ENCODE measurements around the gene IGFALS.
"Not testable (repeated sequence)": the region's sequence is repeated elsewhere in the genome, so short reads cannot be mapped to it uniquely, and the experiment has no call there.

IGFALS gene

DNA sequence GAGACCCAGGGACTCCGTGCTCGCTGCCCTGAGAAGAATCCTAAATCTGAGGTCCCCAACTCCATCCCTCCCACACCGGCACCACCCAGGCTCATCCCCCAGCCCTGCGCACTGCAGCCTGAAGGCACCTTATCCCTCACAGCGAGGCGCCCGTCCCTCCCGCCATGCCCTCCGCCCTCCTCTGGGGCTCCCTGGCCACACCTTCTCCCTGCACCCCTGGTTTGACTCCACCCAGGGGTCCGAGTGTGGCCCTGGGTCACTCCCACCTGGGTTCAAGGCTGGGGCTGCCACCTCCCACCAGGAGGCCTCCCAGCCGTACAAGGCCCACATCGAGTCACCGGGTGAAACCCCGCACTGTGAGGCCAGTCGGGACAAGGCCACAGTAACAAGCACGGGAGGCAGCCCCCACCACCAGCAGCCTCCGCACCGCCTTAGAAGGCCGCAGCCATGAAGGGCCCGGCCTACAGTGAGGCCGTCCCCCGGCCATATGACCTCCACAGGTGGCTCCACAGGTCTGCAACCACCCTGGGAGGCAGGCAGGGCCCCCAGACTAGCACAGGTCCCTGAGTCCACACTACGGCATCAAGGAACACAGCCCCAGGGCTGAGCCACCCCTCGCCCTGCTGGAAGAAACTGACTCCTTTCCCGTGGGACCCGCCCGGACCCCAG is 24.8 kb upstream of the IGFALS start:
- DNase-seq (ENCODE audit: extremely low read depth in 1 of 2, low read depth in 1 of 2), result no peak

DNA sequence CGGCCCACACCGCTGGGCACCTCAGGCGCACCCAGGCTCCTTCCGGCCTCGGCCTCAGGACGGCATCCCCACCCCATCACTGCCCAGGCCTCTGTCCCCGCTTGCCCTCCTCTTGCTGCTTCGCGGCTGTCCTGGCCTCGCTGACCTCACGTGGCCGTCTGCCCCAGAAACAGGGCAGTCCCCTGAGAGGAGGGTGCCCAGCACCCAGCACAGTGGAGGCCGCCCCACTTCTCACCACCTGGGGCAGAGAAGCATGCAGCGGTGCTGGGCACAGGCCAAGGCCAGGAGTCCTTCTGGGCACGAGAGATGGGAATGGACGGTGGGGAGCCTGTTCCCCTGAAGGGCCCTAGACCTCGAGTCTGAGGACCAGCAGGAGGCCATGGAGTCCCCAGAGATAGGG is 24.2 kb upstream of the IGFALS start:
- DNase-seq (ENCODE audit: extremely low read depth in 1 of 2, low read depth in 1 of 2), result no peak

DNA sequence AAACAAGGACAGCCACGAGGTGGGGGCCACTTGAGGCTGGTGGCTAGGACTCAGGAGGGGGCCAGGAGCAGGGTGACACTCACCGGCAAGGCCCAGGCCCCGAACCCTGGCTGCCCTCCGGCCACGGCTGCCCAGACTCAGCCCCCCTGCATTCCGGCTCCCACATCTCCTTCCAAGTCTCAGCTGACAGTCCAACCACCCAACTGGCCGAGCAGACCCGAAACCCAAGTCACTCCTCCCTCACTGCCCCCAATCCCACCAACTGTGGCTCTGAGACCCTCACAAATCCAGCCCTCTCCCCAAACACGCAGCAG is 23.7 kb upstream of the IGFALS start:
- no peak for DNase-seq (ENCODE audit: extremely low read depth in 1 of 2, low read depth in 1 of 2)

DNA sequence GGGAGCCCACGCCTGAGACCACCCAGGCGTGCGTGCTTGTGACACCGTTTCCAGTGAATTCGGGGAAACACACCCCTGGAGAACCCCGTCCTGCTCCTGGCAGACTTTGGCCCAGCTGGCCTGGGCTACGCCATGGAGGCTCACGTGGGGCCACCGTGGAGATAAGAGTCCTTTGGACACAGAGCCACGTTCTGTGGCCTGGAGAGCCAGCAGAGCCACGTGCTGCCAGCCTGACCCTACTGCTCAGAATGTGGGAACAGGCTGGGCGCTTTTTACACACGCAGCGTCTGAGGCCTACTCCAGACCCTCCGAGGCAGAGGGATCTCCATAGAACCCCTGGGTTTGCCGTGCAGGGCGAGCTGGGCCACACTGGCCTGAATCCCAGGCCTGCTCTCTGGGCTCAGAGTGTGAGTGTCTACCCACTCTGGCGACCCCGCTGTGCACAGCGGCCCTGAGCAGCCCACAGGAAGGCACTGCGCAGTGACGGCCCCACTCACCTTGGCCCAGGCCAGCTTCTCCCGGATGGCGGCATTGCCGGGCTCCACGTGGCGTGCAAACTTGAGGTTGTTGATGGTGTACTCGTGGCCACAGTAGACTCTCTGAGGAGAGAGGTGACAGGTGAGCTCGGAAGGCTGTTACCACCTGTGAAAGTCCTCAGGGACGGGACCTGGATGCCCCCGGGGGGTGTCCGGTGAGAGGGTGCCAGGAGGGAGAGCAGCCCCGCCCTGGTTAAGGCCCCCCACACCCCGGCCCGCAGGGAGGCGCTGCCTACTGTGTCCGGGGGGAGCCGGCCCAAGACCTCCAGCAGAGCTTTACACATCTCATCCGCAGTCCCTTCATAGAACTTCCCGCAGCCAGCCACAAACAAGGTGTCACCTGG is 23.1 kb upstream of the IGFALS start:
- no peak for DNase-seq (ENCODE audit: extremely low read depth in 1 of 2, low read depth in 1 of 2)

DNA sequence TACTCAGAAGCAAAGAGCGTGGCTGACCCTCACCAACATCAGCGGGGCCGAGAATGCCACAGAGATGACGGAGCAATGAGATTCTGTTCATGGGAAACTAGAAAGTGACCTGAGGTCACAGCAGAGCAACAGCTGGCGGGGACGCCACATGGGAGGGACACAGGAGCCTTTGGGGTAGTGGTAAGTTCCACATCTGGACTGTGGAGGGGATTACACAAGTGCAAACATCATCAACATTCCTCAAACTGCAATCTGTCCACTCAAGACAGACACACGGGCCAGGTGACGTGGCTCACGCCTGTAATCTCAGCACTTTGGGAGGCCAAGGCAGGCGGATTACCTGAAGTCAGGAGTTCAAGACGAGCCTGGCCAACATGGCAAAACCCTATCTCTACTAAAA is 22.0 kb upstream of the IGFALS start:
- no peak for DNase-seq (ENCODE audit: extremely low read depth in 1 of 2, low read depth in 1 of 2)

DNA sequence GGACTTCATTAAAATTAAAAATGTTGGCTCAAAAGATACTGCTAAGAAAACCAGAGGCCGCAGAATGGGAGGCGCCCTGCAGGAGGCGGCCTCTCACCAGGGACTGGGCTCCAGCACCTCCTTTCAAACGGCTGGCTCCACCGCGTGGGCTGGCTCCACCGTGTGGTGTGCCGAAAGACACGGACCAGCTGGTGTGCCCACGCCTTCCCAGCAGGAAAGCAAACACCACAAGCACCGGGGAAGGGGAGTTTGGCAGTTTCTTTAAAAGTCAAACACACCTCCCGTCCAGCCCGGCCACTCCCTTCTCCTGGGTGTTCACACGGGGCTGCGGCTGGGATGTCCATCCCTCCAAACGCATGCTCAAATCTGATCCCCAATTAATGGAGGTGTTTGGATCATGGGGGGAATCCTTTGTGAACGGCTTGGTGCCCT is 19.2 kb upstream of the IGFALS start:
- peak in 1 of 2 donors; percentile 52 for DNase-seq (ENCODE audit: extremely low read depth in 1 of 2, low read depth in 1 of 2)

DNA sequence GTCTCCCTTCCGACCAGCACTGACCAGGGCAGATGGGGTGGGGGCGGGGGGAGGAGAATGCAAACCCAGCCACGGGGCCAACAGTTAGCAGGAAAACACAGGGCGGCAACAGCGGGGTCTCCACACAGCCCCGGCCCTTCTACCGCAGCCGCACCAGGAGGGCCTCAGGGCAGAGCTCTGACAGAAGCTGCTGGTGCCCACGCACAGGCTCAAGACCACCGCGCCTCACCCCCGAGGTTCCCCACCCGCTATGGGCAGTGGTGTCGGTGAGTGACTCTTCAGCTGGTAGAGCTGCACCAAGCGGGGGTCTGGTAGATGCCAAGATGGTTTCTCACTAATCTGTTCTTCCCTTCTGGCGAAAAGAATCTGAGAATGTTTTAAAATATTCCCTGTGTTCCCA is 17.0 kb upstream of the IGFALS start:
- no peak for DNase-seq (ENCODE audit: extremely low read depth in 1 of 2, low read depth in 1 of 2)

DNA sequence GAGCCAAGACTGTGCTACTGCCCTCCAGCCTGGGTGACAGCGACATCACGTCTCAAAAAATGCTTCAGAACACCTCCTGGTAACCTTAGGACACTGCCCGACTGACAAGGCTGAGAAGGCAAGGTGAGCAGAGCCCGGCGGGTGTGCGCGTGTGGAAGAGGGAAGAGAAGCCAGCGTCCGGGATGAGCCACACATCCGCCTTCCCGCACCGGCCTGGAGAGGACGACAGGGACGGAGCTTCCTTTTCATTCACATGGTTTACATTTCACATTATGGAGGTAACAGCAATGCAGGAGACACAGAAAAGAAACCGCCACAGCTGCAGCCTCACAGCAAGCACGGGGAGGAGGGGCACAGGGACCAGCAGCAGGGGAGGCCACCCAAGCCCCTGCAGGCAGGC is 16.6 kb upstream of the IGFALS start:
- DNase-seq (ENCODE audit: extremely low read depth in 1 of 2, low read depth in 1 of 2), result no peak

DNA sequence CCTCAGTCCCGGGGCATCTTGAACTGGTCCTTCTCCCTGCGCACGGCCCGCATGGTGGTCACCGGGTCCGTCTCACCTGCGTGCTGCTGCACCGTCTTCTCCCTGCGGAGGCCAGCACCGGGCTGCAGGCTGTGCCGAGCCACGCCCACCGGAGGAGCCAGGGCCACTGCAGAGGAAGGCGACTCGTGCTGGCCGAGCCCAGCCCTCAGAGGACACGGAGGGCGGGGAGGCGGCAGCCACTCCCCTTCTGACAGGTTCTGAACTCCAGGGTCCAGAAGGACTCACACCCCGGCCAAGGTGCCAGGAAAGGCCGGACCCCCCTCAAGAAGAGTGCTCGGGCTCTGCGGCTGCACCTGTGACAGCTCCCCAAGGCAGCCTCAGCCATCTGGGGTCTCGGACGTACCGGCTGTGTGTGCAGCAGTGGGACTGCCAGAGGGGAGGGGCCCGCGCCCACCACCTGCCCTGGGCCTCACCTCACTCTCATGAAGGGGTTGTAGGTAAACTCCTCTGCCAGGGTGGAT is 15.8 kb upstream of the IGFALS start:
- DNase-seq (ENCODE audit: extremely low read depth in 1 of 2, low read depth in 1 of 2), result no peak

DNA sequence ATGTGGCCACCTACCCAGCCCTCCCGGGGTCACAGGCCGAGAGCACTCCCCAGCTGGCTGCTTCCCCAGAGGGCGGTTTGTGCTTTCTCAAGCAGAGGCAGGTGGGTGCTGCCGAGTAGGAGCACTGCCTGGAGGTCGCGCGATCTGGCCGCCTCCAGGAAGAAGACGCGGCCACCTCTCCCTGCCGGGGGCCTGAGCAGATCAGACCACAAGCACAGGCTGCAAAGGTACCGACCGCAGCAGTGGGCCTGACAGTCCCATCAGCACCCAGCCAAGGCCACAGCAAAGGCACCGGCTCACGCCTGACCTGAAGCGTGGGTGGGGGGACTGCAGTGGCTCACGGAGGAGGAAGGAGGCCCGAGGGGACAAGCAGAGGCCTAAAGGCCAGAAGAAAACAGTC is 15.2 kb upstream of the IGFALS start:
- no peak for DNase-seq (ENCODE audit: extremely low read depth in 1 of 2, low read depth in 1 of 2)

DNA sequence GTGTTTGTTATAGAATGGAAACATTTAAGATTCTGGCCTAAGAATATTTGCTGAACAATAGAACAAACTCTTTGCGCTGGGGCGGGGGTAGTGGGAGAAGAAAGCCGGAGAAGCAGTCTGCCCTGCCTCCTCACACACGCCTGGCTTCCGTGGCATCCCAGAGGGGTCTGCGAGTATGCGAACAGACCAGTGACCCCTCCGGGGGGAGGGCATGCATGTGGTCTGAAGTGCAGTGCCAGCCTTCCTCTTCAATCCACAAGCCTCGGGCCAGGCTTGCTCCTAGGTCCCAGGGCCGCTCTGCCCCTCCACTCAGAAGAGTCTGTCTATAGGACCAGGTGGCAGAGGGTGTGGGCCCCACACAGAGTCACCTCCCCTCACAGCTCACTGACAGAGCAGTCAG is 14.1 kb upstream of the IGFALS start:
- no peak for DNase-seq (ENCODE audit: extremely low read depth in 1 of 2, low read depth in 1 of 2)

DNA sequence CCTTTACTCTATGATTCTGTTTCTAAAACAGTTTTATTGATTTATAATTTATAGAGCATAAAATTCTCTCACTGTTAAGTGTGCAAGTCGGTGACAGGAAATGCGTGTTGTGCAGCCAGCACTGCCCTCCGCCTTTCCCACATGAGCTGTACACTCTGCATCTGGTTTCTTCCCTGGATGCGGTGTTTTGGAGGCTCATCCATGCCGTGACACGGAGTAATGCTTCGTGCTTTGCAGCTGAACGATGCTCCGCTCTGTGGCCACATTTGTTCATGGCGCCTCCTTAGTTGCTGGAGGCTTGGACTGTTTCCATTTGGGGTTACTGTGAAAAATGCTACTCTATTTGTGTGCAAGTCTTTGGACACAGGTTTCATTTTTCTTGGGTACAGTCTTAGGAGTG is 7.2 kb upstream of the IGFALS start:
- no peak for DNase-seq (ENCODE audit: extremely low read depth in 1 of 2, low read depth in 1 of 2)

DNA sequence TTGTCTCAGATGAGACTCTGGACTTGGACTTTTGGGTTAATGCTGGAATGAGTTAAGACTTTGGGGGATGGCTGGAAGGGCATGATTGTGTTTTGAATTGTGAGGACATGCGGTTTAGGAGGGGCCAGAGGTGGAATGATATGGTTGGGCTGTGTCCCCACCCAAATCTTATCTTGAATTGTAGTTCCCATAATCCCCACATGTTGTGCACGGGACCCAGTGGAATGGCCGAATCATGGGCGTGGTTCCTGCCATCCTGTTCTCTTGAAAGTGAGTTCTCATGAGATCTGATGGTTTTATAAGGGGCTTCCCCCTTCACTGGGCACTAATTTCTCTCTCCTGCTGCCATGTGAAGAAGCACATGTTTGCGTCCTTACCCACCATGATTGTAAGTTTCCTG is 5.8 kb upstream of the IGFALS start:
- DNase-seq (ENCODE audit: extremely low read depth in 1 of 2, low read depth in 1 of 2), result not testable (repeated sequence)

DNA sequence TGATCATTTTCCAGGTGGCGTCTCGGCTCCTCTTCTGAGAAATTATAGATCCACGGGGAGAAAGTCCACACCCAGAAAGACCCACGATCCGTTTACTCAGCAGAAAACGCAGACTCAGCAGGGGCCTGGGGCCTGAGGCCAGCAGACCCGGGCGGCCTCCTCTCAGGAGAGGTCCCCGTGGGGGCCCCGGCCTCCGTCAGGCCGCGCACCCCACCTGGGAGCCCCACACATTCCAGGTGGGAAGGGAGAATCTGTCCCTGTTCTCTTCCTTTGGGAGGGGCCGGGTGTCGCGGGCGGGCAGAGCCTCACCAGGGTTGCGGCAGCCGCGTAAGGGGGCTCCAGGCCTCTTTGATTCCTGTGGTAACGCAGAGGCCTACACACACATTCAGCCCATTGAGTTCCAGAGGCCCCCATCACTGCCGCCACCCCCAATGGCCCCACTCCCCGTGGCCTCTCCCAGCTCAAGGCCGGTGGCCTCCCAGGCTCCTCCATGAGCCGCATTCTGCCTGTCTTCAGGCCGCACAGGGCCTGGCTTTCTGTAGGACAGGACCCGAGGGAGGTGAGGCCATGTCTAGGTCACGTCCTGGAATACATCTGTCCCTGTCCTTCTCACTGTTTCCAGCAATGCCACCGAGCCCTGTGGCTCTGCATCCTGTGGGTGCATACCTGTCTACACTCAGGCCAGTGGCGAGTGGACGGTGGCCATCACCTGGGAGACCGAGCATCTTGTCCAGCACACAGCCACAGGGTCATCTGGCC is 1.6 kb upstream of the IGFALS start:
- no peak for DNase-seq (ENCODE audit: extremely low read depth in 1 of 2, low read depth in 1 of 2)

DNA sequence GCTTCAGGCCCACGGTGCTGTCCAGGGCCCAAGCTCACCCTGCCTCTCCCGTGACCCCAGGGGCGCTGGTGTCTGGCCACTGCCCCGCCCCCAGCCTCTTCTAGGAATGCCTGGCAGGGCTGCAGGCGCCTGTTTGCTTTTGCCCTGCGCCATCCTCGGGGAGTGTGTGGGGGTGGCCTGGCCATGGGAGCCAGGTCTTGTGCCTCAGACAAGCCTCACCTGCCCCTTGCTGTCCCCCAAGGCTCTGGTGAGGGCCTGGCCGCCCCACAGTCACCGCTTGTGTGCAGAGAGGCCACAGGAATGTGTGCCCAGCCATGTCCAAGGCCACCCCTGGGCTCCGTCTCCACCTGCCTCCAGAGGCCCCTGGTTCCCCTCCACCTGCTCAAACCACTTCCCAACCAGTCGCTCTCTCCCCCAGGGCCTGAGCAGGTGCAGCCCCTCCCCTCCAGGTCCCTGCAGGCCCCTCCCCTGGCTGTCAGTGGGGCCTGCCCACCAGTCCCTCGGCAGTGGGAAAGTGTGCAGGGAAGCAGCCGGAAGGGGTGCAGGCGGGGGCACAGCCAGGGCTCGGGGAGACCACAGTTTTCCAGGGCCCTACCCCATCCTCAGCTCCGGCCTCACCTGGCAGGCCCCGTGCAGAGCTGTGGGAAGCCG is 841 bp upstream of the IGFALS start:
- no peak for DNase-seq (ENCODE audit: extremely low read depth in 1 of 2, low read depth in 1 of 2)

DNA sequence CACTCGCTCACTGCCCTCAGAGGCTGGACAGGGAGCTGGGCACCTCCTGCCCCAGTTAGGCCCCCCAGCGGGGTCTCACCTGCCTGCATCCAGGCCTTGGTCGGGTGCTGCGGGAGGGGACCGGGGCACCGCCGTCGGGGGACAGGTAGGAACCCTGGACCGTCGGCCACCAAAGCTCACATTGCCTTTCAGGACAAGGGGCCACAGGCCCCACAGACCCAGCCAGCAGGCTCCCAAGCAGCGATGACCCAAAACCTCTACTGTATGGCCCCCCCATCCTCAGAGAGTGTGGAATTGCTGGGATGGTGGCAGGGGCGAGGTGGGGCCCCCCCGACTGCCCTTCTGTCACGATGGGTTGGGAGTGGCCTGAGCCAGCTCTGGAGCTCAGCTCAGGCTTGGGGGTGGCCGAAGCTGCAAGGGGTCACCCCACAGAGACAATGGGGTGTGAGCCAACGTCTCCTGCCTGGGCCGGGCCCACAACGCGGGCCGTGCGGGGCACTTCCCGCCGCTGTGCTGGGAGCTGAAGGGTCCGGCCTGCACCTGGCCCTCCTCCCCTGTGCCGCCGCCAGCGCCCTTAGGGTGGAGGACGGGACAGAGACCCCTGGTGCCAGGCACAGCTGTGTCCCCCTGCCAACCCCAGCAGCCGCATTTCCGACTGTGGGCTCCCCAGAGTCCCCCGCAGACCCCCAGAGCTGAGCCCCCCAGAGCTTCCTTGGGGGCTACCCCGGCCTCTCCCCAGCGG is 498 bp downstream of the IGFALS start:
- DNase-seq (ENCODE audit: extremely low read depth in 1 of 2, low read depth in 1 of 2), result no peak

DNA sequence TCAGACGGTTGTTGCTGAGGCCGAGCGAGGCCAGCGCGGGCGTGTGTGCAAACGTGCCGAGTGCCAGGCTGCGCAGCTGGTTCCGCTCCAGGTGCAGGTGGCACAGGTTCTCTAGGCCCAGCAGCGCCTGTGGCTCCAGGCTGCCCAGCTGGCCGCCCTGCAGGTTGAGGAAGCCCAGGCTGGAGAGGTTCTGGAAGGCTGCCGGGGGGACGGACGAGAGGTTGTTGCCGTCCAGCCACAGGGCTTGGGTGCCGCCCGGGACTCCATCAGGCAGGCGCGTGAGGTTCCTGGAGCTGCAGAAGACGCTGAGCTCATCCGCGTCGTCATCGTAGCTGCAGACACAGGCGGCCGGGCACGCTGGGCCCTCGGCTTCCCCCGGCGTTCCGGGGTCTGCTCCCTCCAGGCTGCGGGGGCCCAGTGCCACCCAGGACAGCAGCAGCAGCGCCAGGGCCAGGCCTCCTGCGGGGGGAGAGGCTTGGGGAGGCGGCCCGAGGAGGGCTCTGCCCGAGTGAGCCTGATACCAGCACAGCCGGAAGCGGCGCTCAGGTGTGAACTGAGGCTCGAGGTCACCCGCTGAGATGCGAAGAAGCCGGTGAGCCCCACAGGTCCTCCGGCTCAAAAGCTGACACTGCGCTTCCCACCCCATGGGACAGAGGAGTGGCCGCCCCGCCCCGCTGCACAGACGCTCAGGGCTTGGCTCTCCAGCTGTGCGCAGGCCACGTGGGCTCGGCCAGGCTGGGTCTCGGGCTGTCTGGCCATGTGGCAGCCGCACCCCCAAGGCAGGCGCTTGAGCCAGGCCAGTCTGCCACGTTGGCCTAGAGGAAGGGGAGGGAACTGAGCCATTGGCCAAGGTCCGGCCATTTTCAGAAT is 1.3 kb downstream of the IGFALS start:
- DNase-seq (ENCODE audit: extremely low read depth in 1 of 2, low read depth in 1 of 2), result no peak

DNA sequence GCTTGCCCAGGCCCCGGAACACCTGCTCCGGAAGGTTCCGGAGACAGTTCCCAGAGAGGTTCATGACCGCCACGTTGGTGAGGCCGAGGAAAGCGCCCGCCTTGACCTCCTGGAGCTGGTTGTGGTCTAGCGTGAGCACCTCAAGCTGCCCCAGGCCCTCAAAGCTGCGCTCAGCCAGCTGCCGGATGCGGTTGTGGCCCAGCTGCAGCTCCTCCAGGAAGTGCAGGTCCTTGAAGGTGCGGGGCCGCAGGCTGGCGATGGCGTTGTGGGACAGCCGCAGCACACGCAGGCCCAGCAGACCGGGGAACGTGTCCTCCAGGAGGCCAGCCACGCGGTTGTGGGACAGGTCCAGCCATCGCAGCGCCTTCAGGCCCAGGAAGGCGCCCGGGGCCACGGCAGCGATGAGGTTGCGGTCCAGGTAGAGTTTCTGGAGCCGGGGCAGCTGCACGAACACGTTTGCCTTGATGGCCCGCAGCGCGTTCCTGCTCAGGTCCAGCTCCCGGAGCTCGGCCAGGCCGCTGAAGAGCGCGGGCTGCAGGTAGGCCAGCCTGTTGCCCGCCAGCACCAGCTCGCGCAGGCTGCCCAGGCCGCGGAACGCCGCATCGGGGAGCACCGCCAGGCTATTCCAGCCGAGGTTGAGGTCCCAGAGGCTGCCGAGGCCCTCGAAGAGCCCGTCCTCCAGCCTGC is 2.1 kb downstream of the IGFALS start:
- no peak for DNase-seq (ENCODE audit: extremely low read depth in 1 of 2, low read depth in 1 of 2)

Data from stimulated activated CD8-positive, alpha-beta memory T cell treated with anti-CD3 and anti-CD28 coated beads, Interleukin-7, amount 100 ng/mL, for 48 hours (primary cell).